Trophoblast cell (in vitro differentiated cells and primary cell): ENCODE data around the gene PRDM16.

Source experiments
- DNase-seq, 2 donors: peaks; one replicate each; pipeline ENCODE4 v3.0.0-alpha.2; 2016
- H2AFZ ChIP-seq: 2 replicates; pipeline ENCODE4 v1.6.1; 2013; ENCODE audit warnings: low read length, moderate library complexity, mild to moderate bottlenecking; ENCODE audit not compliant: insufficient read depth, poor library complexity
- H2AK5ac ChIP-seq: 2 replicates; pipeline ENCODE4 v1.6.1; 2013; ENCODE audit warnings: mild to moderate bottlenecking, low read length
- H2BK120ac ChIP-seq: 2 replicates; pipeline ENCODE4 v1.6.1; 2013; ENCODE audit warnings: low read length, mild to moderate bottlenecking, moderate library complexity; ENCODE audit not compliant: insufficient read depth, poor library complexity
- H2BK12ac ChIP-seq: 2 replicates; pipeline ENCODE4 v1.6.1; 2013; ENCODE audit warnings: mild to moderate bottlenecking, low read length, moderate library complexity
- H2BK5ac ChIP-seq: 2 replicates; pipeline ENCODE4 v1.6.1; 2013; ENCODE audit warnings: low read length, low read depth, moderate library complexity, mild to moderate bottlenecking; ENCODE audit not compliant: poor library complexity
- H3K14ac ChIP-seq: 2 replicates; pipeline ENCODE4 v1.6.1; 2013; ENCODE audit warnings: mild to moderate bottlenecking, low read length
- H3K18ac ChIP-seq: 2 replicates; pipeline ENCODE4 v1.6.1; 2013; ENCODE audit warnings: mild to moderate bottlenecking, low read length
- H3K23ac ChIP-seq: 2 replicates; pipeline ENCODE4 v1.6.1; 2013; ENCODE audit warnings: low read length
- H3K27ac ChIP-seq: 2 replicates; pipeline ENCODE4 v1.5.1; 2013; ENCODE audit warnings: low read depth, mild to moderate bottlenecking, inconsistent platforms, low read length, moderate library complexity
- H3K27me3 ChIP-seq: 2 replicates; pipeline ENCODE4 v1.6.1; 2013; ENCODE audit warnings: inconsistent platforms, mild to moderate bottlenecking, low read length, moderate library complexity; ENCODE audit not compliant: insufficient read depth
- H3K36me3 ChIP-seq, 2 experiments: 1 replicate in 1 of 2; 2 replicates in 1 of 2; pipeline ENCODE4 v1.6.1; 2013; ENCODE audit warnings: low read length in 2 of 2, mild to moderate bottlenecking in 2 of 2, moderate library complexity in 1 of 2; ENCODE audit not compliant: insufficient read depth in 2 of 2, control insufficient read depth in 1 of 2
- H3K4ac ChIP-seq: 2 replicates; pipeline ENCODE4 v1.6.1; 2013; ENCODE audit warnings: low read depth, mild to moderate bottlenecking, low read length, moderate library complexity
- H3K4me1 ChIP-seq, 2 experiments: 1 replicate in 1 of 2; 2 replicates in 1 of 2; pipeline ENCODE4 v1.6.1; 2013; ENCODE audit warnings: low read length in 2 of 2, mild to moderate bottlenecking in 2 of 2, moderate library complexity in 1 of 2; ENCODE audit not compliant: insufficient read depth in 2 of 2, control insufficient read depth in 1 of 2
- H3K4me2 ChIP-seq: 2 replicates; pipeline ENCODE4 v1.6.1; 2013; ENCODE audit warnings: inconsistent platforms, mild to moderate bottlenecking, low read length, moderate library complexity
- H3K4me3 ChIP-seq: 2 replicates; pipeline ENCODE4 v1.5.1; 2013; ENCODE audit warnings: mild to moderate bottlenecking, low read depth, low read length, inconsistent platforms
- H3K79me1 ChIP-seq: one replicate; pipeline ENCODE4 v1.6.1; 2013; ENCODE audit warnings: low read length
- H3K79me2 ChIP-seq: 2 replicates; pipeline ENCODE4 v1.6.1; 2013; ENCODE audit warnings: low read length, mild to moderate bottlenecking; ENCODE audit not compliant: control insufficient read depth, insufficient read depth, poor library complexity
- H3K9ac ChIP-seq: 2 replicates; pipeline ENCODE4 v1.6.1; 2013; ENCODE audit warnings: mild to moderate bottlenecking, low read length
- H3K9me3 ChIP-seq: 2 replicates; pipeline ENCODE4 v1.6.1; 2013; ENCODE audit warnings: low read depth, mild to moderate bottlenecking, control low read depth, inconsistent platforms, low read length; ENCODE audit not compliant: insufficient read depth
- H4K12ac ChIP-seq: 2 replicates; pipeline ENCODE4 v1.6.1; 2013; ENCODE audit warnings: low read depth, mild to moderate bottlenecking, low read length, moderate library complexity
- H4K8ac ChIP-seq: 2 replicates; pipeline ENCODE4 v1.6.1; 2013; ENCODE audit warnings: low read depth, mild to moderate bottlenecking, low read length, moderate library complexity
- H4K91ac ChIP-seq: one replicate; pipeline ENCODE4 v1.6.1; 2013; ENCODE audit warnings: low read depth, mild to moderate bottlenecking, low read length, moderate library complexity
- WGBS: extraction: QIAGEN DNeasy Blood & Tissue Kit; methylation state at CpG from one replicate; pipeline ENCODE4 v1.1.7; 2013; ENCODE audit warnings: missing lambda C conversion rate; ENCODE audit not compliant: insufficient read length, insufficient coverage; ENCODE audit errors: extremely low coverage; 5-methylcytosine and 5-hydroxymethylcytosine counted together

The PRDM16 gene

DNA sequence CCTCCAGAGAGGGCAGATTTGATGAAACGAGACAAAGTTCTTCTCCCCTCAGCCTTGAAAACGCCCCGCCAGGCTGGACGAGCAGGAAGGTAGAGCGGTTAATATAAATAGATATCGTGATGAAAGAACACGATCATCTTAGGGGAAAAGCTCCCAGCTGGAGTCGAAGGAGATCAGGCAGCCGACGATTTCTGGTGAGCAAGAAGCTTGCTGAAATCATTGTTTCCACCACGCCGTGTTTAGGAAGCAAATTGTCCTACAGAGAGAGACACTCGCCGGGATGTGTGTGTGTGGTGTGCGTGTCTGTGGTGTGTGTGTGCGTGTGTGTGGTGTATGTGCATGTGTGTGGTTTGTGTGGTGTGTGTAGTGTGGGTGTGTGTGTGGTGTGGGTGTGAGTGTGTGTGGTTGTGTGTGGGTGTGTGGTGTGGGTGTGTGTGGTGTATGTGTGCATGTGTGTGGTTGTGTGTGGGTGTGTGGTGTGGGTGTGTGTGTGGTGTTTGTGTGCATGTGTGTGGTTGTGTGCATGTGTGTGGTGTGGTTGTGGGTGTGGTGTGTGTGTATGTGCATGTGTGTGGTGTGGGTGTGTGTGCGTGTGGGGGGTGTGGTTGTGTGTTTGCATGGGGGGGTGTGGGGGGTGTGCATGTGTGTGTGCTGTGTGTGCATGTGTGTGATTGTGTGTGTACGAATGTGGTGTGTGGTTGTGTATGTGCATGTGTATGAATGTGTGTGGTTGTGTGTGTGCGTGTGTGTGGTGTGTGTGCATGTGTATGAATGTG lies 340.6 kb downstream of the PRDM16 start:
- no peak overlapping the region for H3K9ac ChIP-seq
- H3K36me3 ChIP-seq = no peaks in the 10 kb centered on the region
- no peaks in the 10 kb centered on the region for H3K79me1 ChIP-seq
- no peak overlapping the region for H3K4ac ChIP-seq
- no peak overlapping the region for H4K8ac ChIP-seq
- no peak overlapping the region for H2AFZ ChIP-seq
- no peaks in the 10 kb centered on the region for H3K27me3 ChIP-seq
- H3K18ac ChIP-seq = no peak overlapping the region
- H4K12ac ChIP-seq = no peak overlapping the region
- no peaks in the 10 kb centered on the region for H3K4me1 ChIP-seq
- H2BK5ac ChIP-seq = no peak overlapping the region
- H2AK5ac ChIP-seq = no peak overlapping the region
- H3K14ac ChIP-seq = no peak overlapping the region
- H3K27ac ChIP-seq = no peak overlapping the region
- no peak overlapping the region for H4K91ac ChIP-seq
- no peak overlapping the region for H2BK12ac ChIP-seq
- H3K4me2 ChIP-seq = no peak overlapping the region
- no peak for DNase-seq
- no peaks in the 10 kb centered on the region for H3K79me2 ChIP-seq
- peaks cover 12% of the 10 kb centered on the region for H3K9me3 ChIP-seq
- WGBS = no CpG with 5 or more reads among the region's 19 CpGs
- no peak overlapping the region for H3K23ac ChIP-seq
- no peak overlapping the region for H2BK120ac ChIP-seq
- H3K4me3 ChIP-seq = peak overlapping the region; percentile 13

DNA sequence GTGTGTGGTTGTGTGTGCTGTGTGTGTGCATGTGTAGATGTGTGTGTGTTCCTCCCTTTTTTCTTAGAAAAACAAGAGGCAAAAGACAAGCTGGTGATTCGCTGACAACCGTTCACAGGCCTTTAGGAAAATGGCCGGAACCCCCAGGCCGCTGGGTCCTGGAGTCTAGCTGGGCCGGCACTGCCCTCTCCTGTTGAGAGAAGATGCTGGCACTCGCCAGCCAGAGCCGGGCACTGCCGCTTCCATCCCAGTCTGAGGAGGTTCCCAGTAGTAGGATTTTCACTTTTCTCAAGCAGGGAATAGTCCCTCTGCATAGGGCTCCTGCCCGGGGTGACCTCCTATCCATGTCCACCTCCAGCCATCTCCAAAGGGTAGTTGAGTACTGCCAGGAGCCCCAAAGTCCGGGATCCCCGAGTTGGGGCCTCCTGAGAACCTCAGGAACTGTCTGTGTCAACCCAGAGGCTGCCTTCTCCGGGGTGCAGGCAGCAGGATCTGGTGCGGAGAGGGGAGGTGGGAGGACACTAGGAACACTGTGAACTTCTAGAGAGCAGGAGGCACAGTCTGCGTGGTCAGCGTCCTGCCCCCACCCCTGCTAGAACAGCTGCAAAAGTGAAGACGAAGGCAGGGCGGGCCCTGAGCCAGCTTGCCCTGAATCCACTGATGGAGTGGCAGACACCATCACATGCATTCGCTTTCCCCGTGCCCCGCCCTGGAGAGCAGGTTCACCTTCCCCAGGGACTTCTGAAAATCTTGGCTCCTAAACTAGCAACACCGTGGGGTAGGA lies 341.3 kb downstream of the PRDM16 start:
- peak overlapping the region; percentile 13 for H3K4me3 ChIP-seq
- no peak overlapping the region for H3K23ac ChIP-seq
- H3K36me3 ChIP-seq = no peaks in the 10 kb centered on the region
- H2AFZ ChIP-seq = no peak overlapping the region
- no peaks in the 10 kb centered on the region for H3K27me3 ChIP-seq
- no peak overlapping the region for H2BK120ac ChIP-seq
- no peak overlapping the region for H3K27ac ChIP-seq
- H3K18ac ChIP-seq = no peak overlapping the region
- H3K4me1 ChIP-seq = no peaks in the 10 kb centered on the region
- H3K79me2 ChIP-seq = no peaks in the 10 kb centered on the region
- H2BK12ac ChIP-seq = no peak overlapping the region
- peaks cover 12% of the 10 kb centered on the region for H3K9me3 ChIP-seq
- H3K4me2 ChIP-seq = no peak overlapping the region
- no peak overlapping the region for H4K91ac ChIP-seq
- no CpG with 5 or more reads among the region's 21 CpGs for WGBS
- no peaks in the 10 kb centered on the region for H3K79me1 ChIP-seq
- H4K8ac ChIP-seq = no peak overlapping the region
- H2AK5ac ChIP-seq = no peak overlapping the region
- no peak overlapping the region for H3K9ac ChIP-seq
- no peak for DNase-seq
- H3K4ac ChIP-seq = no peak overlapping the region
- no peak overlapping the region for H3K14ac ChIP-seq
- no peak overlapping the region for H4K12ac ChIP-seq
- no peak overlapping the region for H2BK5ac ChIP-seq

DNA sequence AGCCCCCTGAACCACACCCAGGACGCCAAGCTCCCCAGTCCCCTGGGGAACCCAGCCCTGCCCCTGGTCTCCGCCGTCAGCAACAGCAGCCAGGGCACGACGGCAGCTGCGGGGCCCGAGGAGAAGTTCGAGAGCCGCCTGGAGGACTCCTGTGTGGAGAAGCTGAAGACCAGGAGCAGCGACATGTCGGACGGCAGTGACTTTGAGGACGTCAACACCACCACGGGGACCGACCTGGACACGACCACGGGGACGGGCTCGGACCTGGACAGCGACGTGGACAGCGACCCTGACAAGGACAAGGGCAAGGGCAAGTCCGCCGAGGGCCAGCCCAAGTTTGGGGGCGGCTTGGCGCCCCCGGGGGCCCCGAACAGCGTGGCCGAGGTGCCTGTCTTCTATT lies 342.8 kb downstream of the PRDM16 start:
- H3K36me3 ChIP-seq = no peaks in the 10 kb centered on the region
- no peak for DNase-seq
- H3K9me3 ChIP-seq = peaks cover 16% of the 10 kb centered on the region
- H4K91ac ChIP-seq = no peak overlapping the region
- no peak overlapping the region for H2AFZ ChIP-seq
- no peak overlapping the region for H3K4ac ChIP-seq
- no peak overlapping the region for H3K9ac ChIP-seq
- no peaks in the 10 kb centered on the region for H3K79me1 ChIP-seq
- no peak overlapping the region for H2BK12ac ChIP-seq
- no peaks in the 10 kb centered on the region for H3K27me3 ChIP-seq
- no peak overlapping the region for H2BK5ac ChIP-seq
- no peak overlapping the region for H3K27ac ChIP-seq
- no peak overlapping the region for H3K18ac ChIP-seq
- H3K4me1 ChIP-seq = no peaks in the 10 kb centered on the region
- no peak overlapping the region for H3K4me2 ChIP-seq
- no peak overlapping the region for H3K23ac ChIP-seq
- H2AK5ac ChIP-seq = no peak overlapping the region
- H4K12ac ChIP-seq = no peak overlapping the region
- H3K4me3 ChIP-seq = no peak overlapping the region
- H3K79me2 ChIP-seq = no peaks in the 10 kb centered on the region
- no peak overlapping the region for H2BK120ac ChIP-seq
- H3K14ac ChIP-seq = no peak overlapping the region
- H4K8ac ChIP-seq = no peak overlapping the region
- WGBS = no CpG with 5 or more reads among the region's 30 CpGs

DNA sequence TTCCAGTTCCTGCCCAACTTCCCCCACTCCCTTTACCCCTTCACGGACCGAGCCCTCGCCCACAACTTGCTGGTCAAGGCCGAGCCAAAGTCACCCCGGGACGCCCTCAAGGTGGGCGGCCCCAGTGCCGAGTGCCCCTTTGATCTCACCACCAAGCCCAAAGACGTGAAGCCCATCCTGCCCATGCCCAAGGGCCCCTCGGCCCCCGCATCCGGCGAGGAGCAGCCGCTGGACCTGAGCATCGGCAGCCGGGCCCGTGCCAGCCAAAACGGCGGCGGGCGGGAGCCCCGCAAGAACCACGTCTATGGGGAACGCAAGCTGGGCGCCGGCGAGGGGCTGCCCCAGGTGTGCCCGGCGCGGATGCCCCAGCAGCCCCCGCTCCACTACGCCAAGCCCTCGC lies 343.4 kb downstream of the PRDM16 start:
- no peak overlapping the region for H4K8ac ChIP-seq
- no peak overlapping the region for H3K4me3 ChIP-seq
- no peaks in the 10 kb centered on the region for H3K27me3 ChIP-seq
- H3K14ac ChIP-seq = no peak overlapping the region
- H2BK12ac ChIP-seq = no peak overlapping the region
- no peak overlapping the region for H2BK120ac ChIP-seq
- WGBS = no CpG with 5 or more reads among the region's 33 CpGs
- DNase-seq = no peak
- H3K23ac ChIP-seq = no peak overlapping the region
- no peaks in the 10 kb centered on the region for H3K79me1 ChIP-seq
- H3K9ac ChIP-seq = no peak overlapping the region
- no peak overlapping the region for H3K4me2 ChIP-seq
- H2BK5ac ChIP-seq = no peak overlapping the region
- no peaks in the 10 kb centered on the region for H3K36me3 ChIP-seq
- peaks cover 19% of the 10 kb centered on the region for H3K9me3 ChIP-seq
- H3K4me1 ChIP-seq = no peaks in the 10 kb centered on the region
- H2AFZ ChIP-seq = no peak overlapping the region
- H4K91ac ChIP-seq = no peak overlapping the region
- H3K18ac ChIP-seq = no peak overlapping the region
- no peak overlapping the region for H4K12ac ChIP-seq
- H3K79me2 ChIP-seq = no peaks in the 10 kb centered on the region
- H2AK5ac ChIP-seq = no peak overlapping the region
- no peak overlapping the region for H3K4ac ChIP-seq
- no peak overlapping the region for H3K27ac ChIP-seq
